Stimulated activated CD8-positive, alpha-beta memory T cell treated with anti-CD3 and anti-CD28 coated beads, Interleukin-7, amount 100 ng/mL, for 4 hours (primary cell): ENCODE data around the gene MLEC.

Experiments used
- DNase-seq, 2 donors: peaks; one replicate each; pipeline ENCODE4 v3.0.0-alpha.2; 2020; ENCODE audit warnings: low read depth in 2 of 2

MLEC gene

GRCh38 chr12:120686690-120687577, at the start of gene MLEC:
Gene MLEC (plus strand): TSS chr12:120687149. CDS start chr12:120687297, 148 bp downstream.
- peak; percentile 97 to 99 for DNase-seq

GRCh38 chr12:120639771-120640721, 46.9 kb upstream of the MLEC start, which contains the start of gene CABP1:
Gene CABP1 (plus strand): TSS chr12:120640626. CDS start chr12:120640686, 60 bp downstream.
- DNase-seq: peak; percentile 34 to 79

GRCh38 chr12:120640861-120641833, 45.8 kb upstream of the MLEC start:
- DNase-seq: peak in 1 of 2 donors; percentile 24

GRCh38 chr12:120642121-120642520, 44.8 kb upstream of the MLEC start:
- DNase-seq: no peak

- DNase-seq: no peak
These were observed 44.1 kb upstream of the MLEC start for GRCh38 chr12:120642826-120643225.

GRCh38 chr12:120643574-120643973, 43.4 kb upstream of the MLEC start:
- DNase-seq: no peak

GRCh38 chr12:120646044-120646443, 40.9 kb upstream of the MLEC start:
- no peak for DNase-seq

GRCh38 chr12:120647375-120647755, 39.6 kb upstream of the MLEC start:
- no peak for DNase-seq

- DNase-seq: no peak
These were observed 37.3 kb upstream of the MLEC start for GRCh38 chr12:120649442-120650232.

GRCh38 chr12:120650233-120650690, 36.7 kb upstream of the MLEC start:
- DNase-seq: no peak

GRCh38 chr12:120651821-120652220, 35.1 kb upstream of the MLEC start:
- DNase-seq: no peak

GRCh38 chr12:120652656-120653435, 34.1 kb upstream of the MLEC start:
- no peak for DNase-seq

GRCh38 chr12:120653611-120654010, 33.3 kb upstream of the MLEC start:
- no peak for DNase-seq

- DNase-seq: no peak
These were observed 32.3 kb upstream of the MLEC start for GRCh38 chr12:120654656-120655055.

GRCh38 chr12:120656008-120656407, 30.9 kb upstream of the MLEC start:
- no peak for DNase-seq

GRCh38 chr12:120658286-120659150, 28.4 kb upstream of the MLEC start:
- DNase-seq: no peak

GRCh38 chr12:120659151-120659525, 27.8 kb upstream of the MLEC start:
- DNase-seq: no peak

GRCh38 chr12:120661432-120661831, 25.5 kb upstream of the MLEC start:
- no peak for DNase-seq
